Peyer's patch (tissue), 4 donors: ENCODE results near the gene ANKRD28. TPM values are rescaled to one million over a fixed set of nuclear protein-coding genes. Genes with fewer than 3 reads are reported as not detected.

ENCODE experiments used
- DNase-seq, 3 donors: peaks; one replicate each; pipeline ENCODE4 v3.0.0-alpha.2; 2017 to 2019
- H3K27ac ChIP-seq, 4 donors: fragments of 200-600 bp; sonication (generic); one replicate each; pipeline ENCODE4 v1.5.1; 2016 to 2019
- H3K27me3 ChIP-seq, 2 donors: fragments of 200-600 bp; sonication (generic); one replicate each; pipeline ENCODE4 v1.5.1; 2019
- H3K36me3 ChIP-seq, 3 donors: fragments of 200-600 bp; sonication (generic); one replicate each; pipeline ENCODE4 v1.5.1; 2016 to 2019
- H3K4me1 ChIP-seq, 4 donors: fragments of 200-600 bp; sonication (generic); one replicate each; pipeline ENCODE4 v1.5.1; 2016 to 2019
- H3K4me3 ChIP-seq, 4 donors: fragments of 200-600 bp; sonication (generic); 1 replicate in 3 of 4; 2 replicates in 1 of 4; pipeline ENCODE4 v1.5.1; 2016 to 2019; ENCODE audit warnings: mild to moderate bottlenecking in 1 of 4
- H3K9me3 ChIP-seq, 4 donors: fragments of 200-600 bp; sonication (generic); one replicate each; pipeline ENCODE4 v1.5.1; 2016 to 2019; ENCODE audit warnings: mild to moderate bottlenecking in 1 of 4
- CTCF ChIP-seq, 6 experiments: fragments of 450-650 bp in 4 of 6; fragments of 200-600 bp in 2 of 6; sonication (generic) in 1 of 6; IDR thresholded peaks; one replicate each; pipeline ENCODE4 v1.5.1; 2017 to 2019; ENCODE audit warnings: antibody characterized with exemption in 6 of 6, mild to moderate bottlenecking in 3 of 6, moderate library complexity in 1 of 6
- POLR2A ChIP-seq, 2 donors: fragments of 450-650 bp; IDR thresholded peaks; one replicate each; pipeline ENCODE4 v1.5.1; 2017; ENCODE audit warnings: antibody characterized with exemption in 2 of 2, mild to moderate bottlenecking in 2 of 2, moderate library complexity in 2 of 2
- total RNA-seq, 4 donors: library from RNA; depleted of rRNA; stranded (reverse); fragments of >200 nt; gene quantifications; one replicate each; pipeline ENCODE4 v1.1.0, GENCODE V29; 2016

ANKRD28 gene
- total RNA-seq, 4 donors from 2014 or later = 45.4 to 83.3 (median 46.4) TPM

- H3K4me3 ChIP-seq = no peak overlapping the region
- DNase-seq = no peak
- H3K9me3 ChIP-seq = no peaks in the 10 kb centered on the region
- H3K4me1 ChIP-seq = no peaks in the 10 kb centered on the region
- no peaks in the 10 kb centered on the region for H3K36me3 ChIP-seq
- TF ChIP-seq POLR2A (IDR thresholded peaks at IDR 0.05) (no peak), CTCF (IDR thresholded peaks at IDR 0.05) (no peak)
- H3K27me3 ChIP-seq = no peaks in the 10 kb centered on the region
- H3K27ac ChIP-seq = no peak overlapping the region
Observed at GRCh38 chr3:15839568-15839967, 41.8 kb upstream of the ANKRD28 start.

GRCh38 chr3:15831927-15832326 is 34.1 kb upstream of the ANKRD28 start:
- TF ChIP-seq POLR2A (IDR thresholded peaks at IDR 0.05) (no peak), CTCF (IDR thresholded peaks at IDR 0.05) (no peak)
- H3K27ac ChIP-seq = no peak overlapping the region
- no peaks in the 10 kb centered on the region for H3K36me3 ChIP-seq
- DNase-seq = no peak
- H3K4me3 ChIP-seq = no peak overlapping the region
- H3K27me3 ChIP-seq = no peaks in the 10 kb centered on the region
- no peaks in the 10 kb centered on the region for H3K9me3 ChIP-seq
- H3K4me1 ChIP-seq = no peaks in the 10 kb centered on the region

GRCh38 chr3:15825016-15825415 is 27.2 kb upstream of the ANKRD28 start:
- H3K27me3 ChIP-seq = no peaks in the 10 kb centered on the region
- no peak for DNase-seq
- H3K27ac ChIP-seq = no peak overlapping the region
- no peaks in the 10 kb centered on the region for H3K36me3 ChIP-seq
- no peak overlapping the region for H3K4me3 ChIP-seq
- H3K9me3 ChIP-seq = no peaks in the 10 kb centered on the region
- TF ChIP-seq POLR2A (IDR thresholded peaks at IDR 0.05) = no peak
- no peak for TF ChIP-seq CTCF (IDR thresholded peaks at IDR 0.05)
- H3K4me1 ChIP-seq = no peaks in the 10 kb centered on the region

GRCh38 chr3:15823092-15823491 is 25.3 kb upstream of the ANKRD28 start:
- no peak overlapping the region for H3K27ac ChIP-seq
- H3K27me3 ChIP-seq = no peaks in the 10 kb centered on the region
- H3K4me1 ChIP-seq = no peaks in the 10 kb centered on the region
- no peak for TF ChIP-seq CTCF (IDR thresholded peaks at IDR 0.05)
- TF ChIP-seq POLR2A (IDR thresholded peaks at IDR 0.05) = no peak
- no peaks in the 10 kb centered on the region for H3K9me3 ChIP-seq
- H3K4me3 ChIP-seq = no peak overlapping the region
- no peaks in the 10 kb centered on the region for H3K36me3 ChIP-seq
- no peak for DNase-seq

- TF ChIP-seq POLR2A (IDR thresholded peaks at IDR 0.05) (no peak), CTCF (IDR thresholded peaks at IDR 0.05) (no peak)
- Histone ChIP-seq H3K36me3 (no peaks in the 10 kb centered on the region), H3K27ac (no peak overlapping the region), H3K4me3 (no peak overlapping the region), H3K4me1 (no peaks in the 10 kb centered on the region), H3K27me3 (no peaks in the 10 kb centered on the region), H3K9me3 (no peaks in the 10 kb centered on the region)
- no peak for DNase-seq
Observed at GRCh38 chr3:15822281-15822680, 24.5 kb upstream of the ANKRD28 start.

- Histone ChIP-seq H3K27ac (no peak overlapping the region), H3K4me3 (no peak overlapping the region), H3K4me1 (no peaks in the 10 kb centered on the region), H3K27me3 (no peaks in the 10 kb centered on the region), H3K36me3 (no peaks in the 10 kb centered on the region), H3K9me3 (no peaks in the 10 kb centered on the region)
- DNase-seq = no peak
- TF ChIP-seq POLR2A (IDR thresholded peaks at IDR 0.05) = no peak
- no peak for TF ChIP-seq CTCF (IDR thresholded peaks at IDR 0.05)
Observed at GRCh38 chr3:15820911-15821310, 23.1 kb upstream of the ANKRD28 start.
